ENCODE data around the gene NECTIN3.

GRCh38 chr3:111035902-111036301 lies 35.7 kb upstream of the NECTIN3 start:
- no peak for TF ChIP-seq POLR2A (IDR thresholded peaks at IDR 0.05)
- TF ChIP-seq CTCF (IDR thresholded peaks at IDR 0.05): no peak
